ENCODE data around the gene RDH11. TPM values are rescaled to one million over a fixed set of nuclear protein-coding genes. Genes with fewer than 3 reads are reported as not detected.
A peak's percentile ranks its signal among the peaks of the same experiment; 100 is the strongest.

The RDH11 gene
- total and polyA plus RNA-seq, 10 of the 15 experiments (the other 5 are each of a cell fraction or from before 2014, with no cell fraction given): 49.7 to 161 (median 77.2) TPM

DNA sequence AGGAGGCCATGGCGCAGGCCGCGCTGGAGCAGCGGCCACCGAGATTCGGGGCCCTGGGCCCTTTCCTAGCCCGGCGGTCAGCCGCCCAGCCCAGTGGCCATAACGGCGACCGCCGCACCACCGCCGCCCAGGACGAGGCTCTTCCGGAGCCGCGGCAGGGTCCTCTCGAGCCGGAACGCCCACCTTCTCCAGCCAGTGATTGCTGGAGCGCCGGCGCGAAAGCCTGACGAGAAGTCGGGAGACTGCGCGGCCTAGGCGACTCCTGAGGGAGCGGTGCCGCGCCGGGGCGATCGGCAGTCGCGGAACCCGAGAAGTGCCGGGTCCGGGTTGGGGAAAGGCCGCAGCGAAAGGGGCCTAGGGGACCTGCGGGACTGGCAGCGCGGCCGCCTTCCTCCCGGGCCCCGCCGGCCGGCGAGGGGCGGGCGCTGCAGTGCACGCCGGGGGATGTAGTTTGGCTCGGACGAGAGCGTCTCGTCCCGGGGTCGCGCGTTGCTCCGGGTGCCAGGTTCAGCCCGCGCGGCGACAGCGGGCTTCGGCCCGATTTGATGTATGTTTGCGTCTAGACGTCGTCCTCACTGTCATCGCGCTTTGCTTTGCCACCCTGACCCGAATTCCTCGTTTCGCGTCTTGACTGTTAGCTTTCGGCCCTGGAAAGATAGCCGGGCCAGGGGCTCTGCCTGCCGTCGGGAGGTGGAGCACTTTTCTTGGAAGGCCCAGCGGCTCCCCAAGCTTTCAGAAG is 20.9 kb downstream of the RDH11 start, which contains the start of gene VTI1B (continued):
- TF ChIP-seq, protein P1, sequence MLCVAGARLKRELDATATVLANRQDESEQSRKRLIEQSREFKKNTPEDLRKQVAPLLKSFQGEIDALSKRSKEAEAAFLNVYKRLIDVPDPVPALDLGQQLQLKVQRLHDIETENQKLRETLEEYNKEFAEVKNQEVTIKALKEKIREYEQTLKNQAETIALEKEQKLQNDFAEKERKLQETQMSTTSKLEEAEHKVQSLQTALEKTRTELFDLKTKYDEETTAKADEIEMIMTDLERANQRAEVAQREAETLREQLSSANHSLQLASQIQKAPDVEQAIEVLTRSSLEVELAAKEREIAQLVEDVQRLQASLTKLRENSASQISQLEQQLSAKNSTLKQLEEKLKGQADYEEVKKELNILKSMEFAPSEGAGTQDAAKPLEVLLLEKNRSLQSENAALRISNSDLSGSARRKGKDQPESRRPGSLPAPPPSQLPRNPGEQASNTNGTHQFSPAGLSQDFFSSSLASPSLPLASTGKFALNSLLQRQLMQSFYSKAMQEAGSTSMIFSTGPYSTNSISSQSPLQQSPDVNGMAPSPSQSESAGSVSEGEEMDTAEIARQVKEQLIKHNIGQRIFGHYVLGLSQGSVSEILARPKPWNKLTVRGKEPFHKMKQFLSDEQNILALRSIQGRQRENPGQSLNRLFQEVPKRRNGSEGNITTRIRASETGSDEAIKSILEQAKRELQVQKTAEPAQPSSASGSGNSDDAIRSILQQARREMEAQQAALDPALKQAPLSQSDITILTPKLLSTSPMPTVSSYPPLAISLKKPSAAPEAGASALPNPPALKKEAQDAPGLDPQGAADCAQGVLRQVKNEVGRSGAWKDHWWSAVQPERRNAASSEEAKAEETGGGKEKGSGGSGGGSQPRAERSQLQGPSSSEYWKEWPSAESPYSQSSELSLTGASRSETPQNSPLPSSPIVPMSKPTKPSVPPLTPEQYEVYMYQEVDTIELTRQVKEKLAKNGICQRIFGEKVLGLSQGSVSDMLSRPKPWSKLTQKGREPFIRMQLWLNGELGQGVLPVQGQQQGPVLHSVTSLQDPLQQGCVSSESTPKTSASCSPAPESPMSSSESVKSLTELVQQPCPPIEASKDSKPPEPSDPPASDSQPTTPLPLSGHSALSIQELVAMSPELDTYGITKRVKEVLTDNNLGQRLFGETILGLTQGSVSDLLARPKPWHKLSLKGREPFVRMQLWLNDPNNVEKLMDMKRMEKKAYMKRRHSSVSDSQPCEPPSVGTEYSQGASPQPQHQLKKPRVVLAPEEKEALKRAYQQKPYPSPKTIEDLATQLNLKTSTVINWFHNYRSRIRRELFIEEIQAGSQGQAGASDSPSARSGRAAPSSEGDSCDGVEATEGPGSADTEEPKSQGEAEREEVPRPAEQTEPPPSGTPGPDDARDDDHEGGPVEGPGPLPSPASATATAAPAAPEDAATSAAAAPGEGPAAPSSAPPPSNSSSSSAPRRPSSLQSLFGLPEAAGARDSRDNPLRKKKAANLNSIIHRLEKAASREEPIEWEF (IDR thresholded peaks at IDR 0.05; ENCODE audit: insufficient replicate concordance, low read depth, low read length): no peak
- TF ChIP-seq, protein P2, sequence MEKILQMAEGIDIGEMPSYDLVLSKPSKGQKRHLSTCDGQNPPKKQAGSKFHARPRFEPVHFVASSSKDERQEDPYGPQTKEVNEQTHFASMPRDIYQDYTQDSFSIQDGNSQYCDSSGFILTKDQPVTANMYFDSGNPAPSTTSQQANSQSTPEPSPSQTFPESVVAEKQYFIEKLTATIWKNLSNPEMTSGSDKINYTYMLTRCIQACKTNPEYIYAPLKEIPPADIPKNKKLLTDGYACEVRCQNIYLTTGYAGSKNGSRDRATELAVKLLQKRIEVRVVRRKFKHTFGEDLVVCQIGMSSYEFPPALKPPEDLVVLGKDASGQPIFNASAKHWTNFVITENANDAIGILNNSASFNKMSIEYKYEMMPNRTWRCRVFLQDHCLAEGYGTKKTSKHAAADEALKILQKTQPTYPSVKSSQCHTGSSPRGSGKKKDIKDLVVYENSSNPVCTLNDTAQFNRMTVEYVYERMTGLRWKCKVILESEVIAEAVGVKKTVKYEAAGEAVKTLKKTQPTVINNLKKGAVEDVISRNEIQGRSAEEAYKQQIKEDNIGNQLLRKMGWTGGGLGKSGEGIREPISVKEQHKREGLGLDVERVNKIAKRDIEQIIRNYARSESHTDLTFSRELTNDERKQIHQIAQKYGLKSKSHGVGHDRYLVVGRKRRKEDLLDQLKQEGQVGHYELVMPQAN (conservative IDR thresholded peaks at IDR 0.05): peak; percentile 87
- TF ChIP-seq IKZF1 (conservative IDR thresholded peaks at IDR 0.05) (peak; percentile 100), NFYB (IDR thresholded peaks at IDR 0.05; ENCODE audit: insufficient read depth, low read depth, low read length) (no peak), KDM1A (IDR thresholded peaks at IDR 0.05; ENCODE audit: borderline replicate concordance) (no peak), RAD21 (IDR thresholded peaks at IDR 0.05; ENCODE audit: insufficient read depth, low read depth, low read length) (no peak), ASH2L (IDR thresholded peaks at IDR 0.05; ENCODE audit: borderline replicate concordance, low read depth) (0 out of 2 replicates have a peak, but pooled peaks have one; percentile 56), EGR1 (IDR thresholded peaks at IDR 0.05; ENCODE audit: borderline replicate concordance in 1 of 2, low read depth in 2 of 2, low read length in 2 of 2) (peak in 1 of 2 experiments; percentile 42; a peak in 1 of 3 replicates), ATF7 (IDR thresholded peaks at IDR 0.05; ENCODE audit: low read depth) (no peak), EED (IDR thresholded peaks at IDR 0.05; ENCODE audit: low read depth) (peak; percentile 47; the same call in 1 of the 2 replicates), PML (IDR thresholded peaks at IDR 0.05; ENCODE audit: low read length) (peak; percentile 54; the same call in 1 of the 2 replicates)
- TF ChIP-seq, protein P3, sequence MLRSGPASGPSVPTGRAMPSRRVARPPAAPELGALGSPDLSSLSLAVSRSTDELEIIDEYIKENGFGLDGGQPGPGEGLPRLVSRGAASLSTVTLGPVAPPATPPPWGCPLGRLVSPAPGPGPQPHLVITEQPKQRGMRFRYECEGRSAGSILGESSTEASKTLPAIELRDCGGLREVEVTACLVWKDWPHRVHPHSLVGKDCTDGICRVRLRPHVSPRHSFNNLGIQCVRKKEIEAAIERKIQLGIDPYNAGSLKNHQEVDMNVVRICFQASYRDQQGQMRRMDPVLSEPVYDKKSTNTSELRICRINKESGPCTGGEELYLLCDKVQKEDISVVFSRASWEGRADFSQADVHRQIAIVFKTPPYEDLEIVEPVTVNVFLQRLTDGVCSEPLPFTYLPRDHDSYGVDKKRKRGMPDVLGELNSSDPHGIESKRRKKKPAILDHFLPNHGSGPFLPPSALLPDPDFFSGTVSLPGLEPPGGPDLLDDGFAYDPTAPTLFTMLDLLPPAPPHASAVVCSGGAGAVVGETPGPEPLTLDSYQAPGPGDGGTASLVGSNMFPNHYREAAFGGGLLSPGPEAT (IDR thresholded peaks at IDR 0.05; ENCODE audit: low read depth): peak; percentile 87
- TF ChIP-seq, protein P4, sequence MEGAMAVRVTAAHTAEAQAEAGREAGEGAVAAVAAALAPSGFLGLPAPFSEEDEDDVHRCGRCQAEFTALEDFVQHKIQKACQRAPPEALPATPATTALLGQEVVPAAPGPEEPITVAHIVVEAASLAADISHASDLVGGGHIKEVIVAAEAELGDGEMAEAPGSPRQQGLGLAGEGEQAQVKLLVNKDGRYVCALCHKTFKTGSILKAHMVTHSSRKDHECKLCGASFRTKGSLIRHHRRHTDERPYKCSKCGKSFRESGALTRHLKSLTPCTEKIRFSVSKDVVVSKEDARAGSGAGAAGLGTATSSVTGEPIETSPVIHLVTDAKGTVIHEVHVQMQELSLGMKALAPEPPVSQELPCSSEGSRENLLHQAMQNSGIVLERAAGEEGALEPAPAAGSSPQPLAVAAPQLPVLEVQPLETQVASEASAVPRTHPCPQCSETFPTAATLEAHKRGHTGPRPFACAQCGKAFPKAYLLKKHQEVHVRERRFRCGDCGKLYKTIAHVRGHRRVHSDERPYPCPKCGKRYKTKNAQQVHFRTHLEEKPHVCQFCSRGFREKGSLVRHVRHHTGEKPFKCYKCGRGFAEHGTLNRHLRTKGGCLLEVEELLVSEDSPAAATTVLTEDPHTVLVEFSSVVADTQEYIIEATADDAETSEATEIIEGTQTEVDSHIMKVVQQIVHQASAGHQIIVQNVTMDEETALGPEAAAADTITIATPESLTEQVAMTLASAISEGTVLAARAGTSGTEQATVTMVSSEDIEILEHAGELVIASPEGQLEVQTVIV (IDR thresholded peaks at IDR 0.05; ENCODE audit: borderline replicate concordance, partially characterized antibody): peak; percentile 90
